IMR-90 (cell line): ENCODE results near the gene MAP2K5. TPM values are rescaled to one million over a fixed set of nuclear protein-coding genes. Genes with fewer than 3 reads are reported as not detected.

Source experiments
- ATAC-seq: fragments of 200-7000 bp; cut with Tn5 transposase; 2 replicates; pipeline ENCODE4 v1.9.1; 2020; ENCODE audit warnings: low read depth, mild to moderate bottlenecking, moderate library complexity
- BruUV-seq: library from RNA; stranded (reverse); fragments of 400-500 nt; replicated peaks from 2 replicates; lab custom pipeline; 2021; lab: Mats Ljungman, UMichigan
- CTCF ChIA-PET: fragments of 300-600 bp; formaldehyde crosslinking; extraction: SDS; loops from one replicate; lab custom pipeline; 2021; ENCODE audit warnings: antibody characterized with exemption; lab: Yijun Ruan, JAX
- POLR2A ChIA-PET: fragments of 300-600 bp; sonication (Branson Sonifier 250); formaldehyde crosslinking; loops from one replicate; lab custom pipeline; 2022; ENCODE audit warnings: antibody characterized with exemption; ENCODE audit not compliant: unreplicated experiment; lab: Charles Lee
- DNase-seq: peaks from one replicate; pipeline ENCODE4 v3.0.0; 2013
- H2AFZ ChIP-seq: replicated peaks from 2 replicates; pipeline ENCODE3; 2013; ENCODE audit warnings: low read length, mild to moderate bottlenecking; ENCODE audit not compliant: poor library complexity
- H2AK5ac ChIP-seq: 2 replicates; pipeline ENCODE4 v1.6.1; 2013; ENCODE audit warnings: low read depth, low read length, inconsistent platforms
- H2AK9ac ChIP-seq: replicated peaks from 2 replicates; pipeline ENCODE3; 2013; ENCODE audit warnings: mild to moderate bottlenecking, low read depth, low read length, moderate library complexity; ENCODE audit not compliant: poor library complexity
- H2BK120ac ChIP-seq: 2 replicates; pipeline ENCODE4 v1.6.1; 2013; ENCODE audit warnings: low read depth, low read length, inconsistent platforms
- H2BK15ac ChIP-seq: 3 replicates; pipeline ENCODE4 v1.6.1; 2013; ENCODE audit warnings: low read depth, low read length, inconsistent platforms
- H2BK20ac ChIP-seq: 2 replicates; pipeline ENCODE4 v1.6.1; 2013; ENCODE audit warnings: low read depth, mild to moderate bottlenecking, inconsistent platforms, low read length, moderate library complexity
- H2BK5ac ChIP-seq: 2 replicates; pipeline ENCODE4 v1.6.1; 2013; ENCODE audit warnings: mild to moderate bottlenecking, low read depth, low read length, inconsistent platforms; ENCODE audit not compliant: poor library complexity, severe bottlenecking
- H3K14ac ChIP-seq: replicated peaks from 2 replicates; pipeline ENCODE4 v1.6.1; 2013; ENCODE audit warnings: low read depth, low read length, inconsistent platforms
- H3K18ac ChIP-seq: 2 replicates; pipeline ENCODE4 v1.6.1; 2013; ENCODE audit warnings: low read depth, low read length, control low read depth
- H3K23ac ChIP-seq: 2 replicates; pipeline ENCODE4 v1.6.1; 2013; ENCODE audit warnings: low read depth, low read length, inconsistent platforms
- H3K27ac ChIP-seq: 2 replicates; pipeline ENCODE4 v1.5.1; 2013; ENCODE audit warnings: mild to moderate bottlenecking, control low read depth, low read length; ENCODE audit not compliant: insufficient read depth
- H3K27me3 ChIP-seq: 2 replicates; pipeline ENCODE4 v1.6.1; 2013; ENCODE audit warnings: low read length; ENCODE audit not compliant: control insufficient read depth, insufficient read depth
- H3K36me3 ChIP-seq: 2 replicates; pipeline ENCODE4 v1.6.1; 2013; ENCODE audit warnings: low read length, mixed read lengths; ENCODE audit not compliant: control insufficient read depth, insufficient read depth
- H3K4ac ChIP-seq: 2 replicates; pipeline ENCODE4 v1.6.1; 2013; ENCODE audit warnings: low read depth, low read length, inconsistent platforms
- H3K4me1 ChIP-seq: 2 replicates; pipeline ENCODE4 v1.6.1; 2013; ENCODE audit warnings: low read length, mixed read lengths; ENCODE audit not compliant: control insufficient read depth, insufficient read depth
- H3K4me2 ChIP-seq: 2 replicates; pipeline ENCODE4 v1.6.1; 2013; ENCODE audit warnings: low read depth, mild to moderate bottlenecking, control low read depth, low read length, moderate library complexity
- H3K4me3 ChIP-seq: 2 replicates; pipeline ENCODE4 v1.5.1; 2013; ENCODE audit warnings: low read depth, mild to moderate bottlenecking, control low read depth, low read length, moderate library complexity; ENCODE audit not compliant: insufficient read depth
- H3K56ac ChIP-seq: 2 replicates; pipeline ENCODE4 v1.6.1; 2013; ENCODE audit warnings: low read length, inconsistent platforms; ENCODE audit not compliant: insufficient read depth; ENCODE audit errors: extremely low read depth
- H3K79me1 ChIP-seq, 2 experiments: 2 replicates each; pipeline ENCODE4 v1.6.1; 2013; ENCODE audit warnings: low read length in 2 of 2, inconsistent platforms in 1 of 2, low read depth in 1 of 2
- H3K9ac ChIP-seq: 2 replicates; pipeline ENCODE4 v1.6.1; 2013; ENCODE audit warnings: low read depth, low read length, control low read depth
- H3K9me1 ChIP-seq: 2 replicates; pipeline ENCODE4 v1.6.1; 2013; ENCODE audit warnings: low read length, inconsistent platforms; ENCODE audit not compliant: insufficient read depth
- H3K9me3 ChIP-seq: 2 replicates; pipeline ENCODE4 v1.6.1; 2013; ENCODE audit warnings: low read length; ENCODE audit not compliant: control insufficient read depth, insufficient read depth
- H4K20me1 ChIP-seq: 2 replicates; pipeline ENCODE4 v1.6.1; 2013; ENCODE audit warnings: low read length, inconsistent platforms; ENCODE audit not compliant: insufficient read depth
- H4K5ac ChIP-seq: 2 replicates; pipeline ENCODE4 v1.6.1; 2013; ENCODE audit warnings: mild to moderate bottlenecking, low read depth, low read length, control low read depth
- H4K8ac ChIP-seq, 2 experiments: 2 replicates each; pipeline ENCODE4 v1.6.1; 2013; ENCODE audit warnings: low read depth in 2 of 2, low read length in 2 of 2, control low read depth in 1 of 2, inconsistent platforms in 1 of 2
- H4K91ac ChIP-seq: 2 replicates; pipeline ENCODE4 v1.6.1; 2013; ENCODE audit warnings: low read depth, low read length, inconsistent platforms; ENCODE audit not compliant: insufficient read depth
- BHLHE40 ChIP-seq: fragments of 150-350 bp; IDR thresholded peaks from 2 replicates; pipeline ENCODE4 v1.6.1; 2016; ENCODE audit warnings: mild to moderate bottlenecking, low read depth, low read length
- CEBPB ChIP-seq: IDR thresholded peaks from 2 replicates; pipeline ENCODE4 v1.6.1; 2012; ENCODE audit warnings: low read depth, low read length, improper control_type of control experiment
- CHD1 ChIP-seq: IDR thresholded peaks from 2 replicates; pipeline ENCODE4 v1.6.1; 2012; ENCODE audit warnings: low read depth, low read length, improper control_type of control experiment
- FOS ChIP-seq: fragments of 150-350 bp; IDR thresholded peaks from 2 replicates; pipeline ENCODE4 v1.6.1; 2016; ENCODE audit warnings: low read depth, low read length
- MAFK ChIP-seq: IDR thresholded peaks from 2 replicates; pipeline ENCODE4 v1.6.1; 2012; ENCODE audit warnings: low read depth, low read length, improper control_type of control experiment
- MAZ ChIP-seq: IDR thresholded peaks from 2 replicates; pipeline ENCODE4 v1.6.1; 2012; ENCODE audit warnings: low read depth, mild to moderate bottlenecking, low read length, improper control_type of control experiment, moderate library complexity, borderline replicate concordance
- MXI1 ChIP-seq: IDR thresholded peaks from 2 replicates; pipeline ENCODE4 v1.6.1; 2012; ENCODE audit warnings: low read depth, mild to moderate bottlenecking, low read length, moderate library complexity, borderline replicate concordance
- NFE2L2 ChIP-seq: fragments of 150-350 bp; IDR thresholded peaks from 2 replicates; pipeline ENCODE4 v1.6.1; 2016; ENCODE audit warnings: low read depth, mild to moderate bottlenecking, low read length
- POLR2A ChIP-seq: IDR thresholded peaks from 2 replicates; pipeline ENCODE4 v1.6.1; 2012; ENCODE audit warnings: mild to moderate bottlenecking, low read depth, low read length
- RAD21 ChIP-seq: IDR thresholded peaks from 2 replicates; pipeline ENCODE4 v1.6.1; 2012; ENCODE audit warnings: low read length, improper control_type of control experiment
- RCOR1 ChIP-seq: IDR thresholded peaks from 2 replicates; pipeline ENCODE4 v1.6.1; 2012; ENCODE audit warnings: mild to moderate bottlenecking, low read length, improper control_type of control experiment; ENCODE audit not compliant: insufficient replicate concordance
- RFX5 ChIP-seq: IDR thresholded peaks from 2 replicates; pipeline ENCODE4 v1.8.0; 2012; ENCODE audit warnings: low read depth, mild to moderate bottlenecking, low read length, moderate library complexity
- SMC3 ChIP-seq: fragments of 150-350 bp; IDR thresholded peaks from 2 replicates; pipeline ENCODE4 v1.6.1; 2016; ENCODE audit warnings: low read depth, mild to moderate bottlenecking, antibody characterized with exemption, low read length, moderate library complexity
- WGBS, 2 experiments: methylation state at CpG; one replicate each; pipeline versions ENCODE4 v1.1.5 to v1.1.7; 2013; ENCODE audit warnings: missing lambda C conversion rate in 2 of 2; ENCODE audit not compliant: insufficient read length in 1 of 2; ENCODE audit errors: extremely low coverage in 2 of 2; 5-methylcytosine and 5-hydroxymethylcytosine counted together
- dilution Hi-C: fragments of 300-500 bp; cut with HindIII; formaldehyde crosslinking; loops from one replicate; pipeline ENCODE4 v1.14.3; 2018; ENCODE audit warnings: low sequenced_read_pairs; ENCODE audit not compliant: unreplicated experiment
- in situ Hi-C: fragments of 300-500 bp; cut with MboI; formaldehyde crosslinking; loops from 3 replicates; pipeline ENCODE4 v1.14.3; 2019; ENCODE audit warnings: low sequenced_read_pairs, inconsistent platforms, mixed read lengths
- intact Hi-C: fragments of 100-400 bp; cut with micrococcal nuclease; formaldehyde crosslinking; loops from 2 replicates; pipeline ENCODE4 v1.10.0; 2022
- polyA plus RNA-seq, 3 experiments: library from polyadenylated mRNA; depleted of rRNA; stranded (reverse); fragments of >200 nt; gene quantifications; 2 replicates each; pipeline ENCODE4 v1.2.3, GENCODE V29; 2012; ENCODE audit warnings: low replicate concordance in 1 of 3
- total RNA-seq: library from RNA; depleted of rRNA; stranded (reverse); fragments of >200 nt; gene quantifications from 2 replicates; pipeline ENCODE4 v1.2.3, GENCODE V29; 2012
- TF ChIP-seq, protein P1 (sequence below): conservative IDR thresholded peaks from 2 replicates; pipeline ENCODE4 v1.5.1; 2012; ENCODE audit warnings: mild to moderate bottlenecking, low read depth, low read length, improper control_type of control experiment
- TF ChIP-seq, protein P2 (sequence below): fragments of 150-350 bp; IDR thresholded peaks from 2 replicates; pipeline ENCODE4 v1.6.1; 2016; ENCODE audit warnings: low read depth, mild to moderate bottlenecking, low read length, moderate library complexity, borderline replicate concordance
- TF ChIP-seq, protein P3 (sequence below): fragments of 150-350 bp; IDR thresholded peaks from 2 replicates; pipeline ENCODE4 v1.6.1; 2017; ENCODE audit warnings: mild to moderate bottlenecking, antibody characterized with exemption, low read length, low read depth

The MAP2K5 gene
- total and polyA plus RNA-seq, 2 of the 4 experiments (the other 2 are of a cell fraction), result 1.6 to 6.1 TPM

DNA sequence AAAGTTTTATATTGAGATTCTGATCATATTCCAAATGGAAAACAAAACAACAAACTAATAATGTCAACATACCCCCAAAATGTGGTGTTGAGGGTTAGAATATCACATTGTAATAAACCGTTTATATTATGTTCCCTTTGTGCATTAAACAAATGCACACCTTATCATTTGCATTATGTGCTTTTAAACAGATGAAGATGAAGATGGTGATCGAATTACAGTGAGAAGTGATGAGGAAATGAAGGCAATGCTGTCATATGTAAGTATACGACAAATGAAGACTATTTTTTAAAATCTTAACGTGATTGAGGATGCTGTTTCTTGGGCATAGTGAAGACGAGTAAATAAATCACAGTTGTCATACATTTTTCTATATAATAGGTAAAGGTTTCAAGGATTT is 20.6 kb downstream of the MAP2K5 start:
- dilution Hi-C loops, result no loop called here
- peaks cover 5% of the 10 kb centered on the region for H3K36me3 ChIP-seq
- BruUV-seq, result no TSS peak
- no peaks in the 10 kb centered on the region for H3K9me1 ChIP-seq
- H3K4me1 ChIP-seq, result no peaks in the 10 kb centered on the region
- H3K56ac ChIP-seq, result no peak overlapping the region
- no peak overlapping the region for H2BK15ac ChIP-seq
- H4K8ac ChIP-seq, result no peak overlapping the region
- H3K14ac ChIP-seq, result no peak overlapping the region
- intact Hi-C loops, result no loop called here
- H2BK5ac ChIP-seq, result no peak overlapping the region
- no peak overlapping the region for H3K4me3 ChIP-seq
- TF ChIP-seq RCOR1, result no peak
- no peak for TF ChIP-seq NFE2L2
- TF ChIP-seq, protein P1, sequence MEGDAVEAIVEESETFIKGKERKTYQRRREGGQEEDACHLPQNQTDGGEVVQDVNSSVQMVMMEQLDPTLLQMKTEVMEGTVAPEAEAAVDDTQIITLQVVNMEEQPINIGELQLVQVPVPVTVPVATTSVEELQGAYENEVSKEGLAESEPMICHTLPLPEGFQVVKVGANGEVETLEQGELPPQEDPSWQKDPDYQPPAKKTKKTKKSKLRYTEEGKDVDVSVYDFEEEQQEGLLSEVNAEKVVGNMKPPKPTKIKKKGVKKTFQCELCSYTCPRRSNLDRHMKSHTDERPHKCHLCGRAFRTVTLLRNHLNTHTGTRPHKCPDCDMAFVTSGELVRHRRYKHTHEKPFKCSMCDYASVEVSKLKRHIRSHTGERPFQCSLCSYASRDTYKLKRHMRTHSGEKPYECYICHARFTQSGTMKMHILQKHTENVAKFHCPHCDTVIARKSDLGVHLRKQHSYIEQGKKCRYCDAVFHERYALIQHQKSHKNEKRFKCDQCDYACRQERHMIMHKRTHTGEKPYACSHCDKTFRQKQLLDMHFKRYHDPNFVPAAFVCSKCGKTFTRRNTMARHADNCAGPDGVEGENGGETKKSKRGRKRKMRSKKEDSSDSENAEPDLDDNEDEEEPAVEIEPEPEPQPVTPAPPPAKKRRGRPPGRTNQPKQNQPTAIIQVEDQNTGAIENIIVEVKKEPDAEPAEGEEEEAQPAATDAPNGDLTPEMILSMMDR, result no peak
- no peak for TF ChIP-seq CHD1
- TF ChIP-seq, protein P2, sequence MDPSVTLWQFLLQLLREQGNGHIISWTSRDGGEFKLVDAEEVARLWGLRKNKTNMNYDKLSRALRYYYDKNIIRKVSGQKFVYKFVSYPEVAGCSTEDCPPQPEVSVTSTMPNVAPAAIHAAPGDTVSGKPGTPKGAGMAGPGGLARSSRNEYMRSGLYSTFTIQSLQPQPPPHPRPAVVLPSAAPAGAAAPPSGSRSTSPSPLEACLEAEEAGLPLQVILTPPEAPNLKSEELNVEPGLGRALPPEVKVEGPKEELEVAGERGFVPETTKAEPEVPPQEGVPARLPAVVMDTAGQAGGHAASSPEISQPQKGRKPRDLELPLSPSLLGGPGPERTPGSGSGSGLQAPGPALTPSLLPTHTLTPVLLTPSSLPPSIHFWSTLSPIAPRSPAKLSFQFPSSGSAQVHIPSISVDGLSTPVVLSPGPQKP, result no peak
- no peak for TF ChIP-seq CEBPB
- TF ChIP-seq FOS, result no peak
- no peak for TF ChIP-seq POLR2A
- TF ChIP-seq MAFK, result no peak
- TF ChIP-seq, protein P3, sequence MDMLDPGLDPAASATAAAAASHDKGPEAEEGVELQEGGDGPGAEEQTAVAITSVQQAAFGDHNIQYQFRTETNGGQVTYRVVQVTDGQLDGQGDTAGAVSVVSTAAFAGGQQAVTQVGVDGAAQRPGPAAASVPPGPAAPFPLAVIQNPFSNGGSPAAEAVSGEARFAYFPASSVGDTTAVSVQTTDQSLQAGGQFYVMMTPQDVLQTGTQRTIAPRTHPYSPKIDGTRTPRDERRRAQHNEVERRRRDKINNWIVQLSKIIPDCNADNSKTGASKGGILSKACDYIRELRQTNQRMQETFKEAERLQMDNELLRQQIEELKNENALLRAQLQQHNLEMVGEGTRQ, result no peak
- no peak for TF ChIP-seq BHLHE40
- no peak for TF ChIP-seq RAD21
- TF ChIP-seq MXI1, result no peak
- no peak for TF ChIP-seq SMC3
- no peak for TF ChIP-seq RFX5
- TF ChIP-seq MAZ, result no peak
- no peak overlapping the region for H3K4ac ChIP-seq
- POLR2A ChIA-PET, result no interaction called here
- H2BK120ac ChIP-seq, result no peak overlapping the region
- peaks cover 3 to 6% of the 10 kb centered on the region in 2 experiments; a peak in 2 of 4 replicates for H3K79me1 ChIP-seq
- H3K23ac ChIP-seq, result no peak overlapping the region
- no peaks in the 10 kb centered on the region for H4K20me1 ChIP-seq
- H2AK9ac ChIP-seq, result no peak overlapping the region
- H4K91ac ChIP-seq, result no peak overlapping the region
- no peaks in the 10 kb centered on the region for H3K9me3 ChIP-seq
- H3K9ac ChIP-seq, result no peak overlapping the region
- no peak for ATAC-seq
- H2AK5ac ChIP-seq, result no peak overlapping the region
- CTCF ChIA-PET, result no interaction called here
- H3K4me2 ChIP-seq, result no peak overlapping the region
- no peak overlapping the region for H2AFZ ChIP-seq
- no peak overlapping the region for H2BK20ac ChIP-seq
- DNase-seq, result no peak
- H3K27ac ChIP-seq, result no peak overlapping the region
- H4K5ac ChIP-seq, result no peak overlapping the region
- H3K27me3 ChIP-seq, result no peaks in the 10 kb centered on the region
- in situ Hi-C loops, result no loop called here
- no CpG with 5 or more reads among the region's 5 CpGs for whole genome bisulfite sequencing, 2 experiments
- no peak overlapping the region for H3K18ac ChIP-seq
